PFSK-1 (cell line): ENCODE results near the gene SLC24A4.

Source experiments
- POLR2AphosphoS5 ChIP-seq: IDR thresholded peaks from 2 replicates; pipeline ENCODE4 v1.6.1; 2012; ENCODE audit warnings: low read depth, mild to moderate bottlenecking, control low read depth, low read length, moderate library complexity
- REST ChIP-seq, 2 experiments: IDR thresholded peaks; 2 replicates each; pipeline versions ENCODE4 v1.6.1 to v1.8.0; 2011 to 2012; ENCODE audit warnings: low read depth in 2 of 2, low read length in 2 of 2, control low read depth in 1 of 2, inconsistent platforms in 1 of 2, mild to moderate bottlenecking in 1 of 2, moderate library complexity in 1 of 2; ENCODE audit not compliant: insufficient read depth in 1 of 2
- SIN3A ChIP-seq: IDR thresholded peaks from 2 replicates; pipeline ENCODE4 v1.6.1; 2012; ENCODE audit warnings: mild to moderate bottlenecking, low read length, moderate library complexity, borderline replicate concordance; ENCODE audit not compliant: insufficient read depth
- TAF1 ChIP-seq: IDR thresholded peaks from 2 replicates; pipeline ENCODE4 v1.6.1; 2012; ENCODE audit warnings: low read length, control low read depth, borderline replicate concordance; ENCODE audit not compliant: insufficient read depth

GRCh38 chr14:92501891-92502351 lies 179.0 kb downstream of the SLC24A4 start:
- no peak for TF ChIP-seq POLR2AphosphoS5
- no peak for TF ChIP-seq TAF1
- TF ChIP-seq SIN3A = no peak
- TF ChIP-seq REST (IDR thresholded peaks at IDR 0.05; ENCODE audit: insufficient read depth in 1 of 2, low read depth in 2 of 2, low read length in 2 of 2) = no peak
